ENCODE measurements around the gene PRKACB.

- TF ChIP-seq, protein P1, sequence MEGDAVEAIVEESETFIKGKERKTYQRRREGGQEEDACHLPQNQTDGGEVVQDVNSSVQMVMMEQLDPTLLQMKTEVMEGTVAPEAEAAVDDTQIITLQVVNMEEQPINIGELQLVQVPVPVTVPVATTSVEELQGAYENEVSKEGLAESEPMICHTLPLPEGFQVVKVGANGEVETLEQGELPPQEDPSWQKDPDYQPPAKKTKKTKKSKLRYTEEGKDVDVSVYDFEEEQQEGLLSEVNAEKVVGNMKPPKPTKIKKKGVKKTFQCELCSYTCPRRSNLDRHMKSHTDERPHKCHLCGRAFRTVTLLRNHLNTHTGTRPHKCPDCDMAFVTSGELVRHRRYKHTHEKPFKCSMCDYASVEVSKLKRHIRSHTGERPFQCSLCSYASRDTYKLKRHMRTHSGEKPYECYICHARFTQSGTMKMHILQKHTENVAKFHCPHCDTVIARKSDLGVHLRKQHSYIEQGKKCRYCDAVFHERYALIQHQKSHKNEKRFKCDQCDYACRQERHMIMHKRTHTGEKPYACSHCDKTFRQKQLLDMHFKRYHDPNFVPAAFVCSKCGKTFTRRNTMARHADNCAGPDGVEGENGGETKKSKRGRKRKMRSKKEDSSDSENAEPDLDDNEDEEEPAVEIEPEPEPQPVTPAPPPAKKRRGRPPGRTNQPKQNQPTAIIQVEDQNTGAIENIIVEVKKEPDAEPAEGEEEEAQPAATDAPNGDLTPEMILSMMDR (IDR thresholded peaks at IDR 0.05; ENCODE audit: insufficient read depth, low read depth, low read length), result no peak
- TF ChIP-seq EZH2 (IDR thresholded peaks at IDR 0.05; ENCODE audit: insufficient read depth, low read length), result no peak
Measured at GRCh38 chr1:84277343-84278059, 133.4 kb downstream of the PRKACB start.
